GM12878 (cell line): Measurements from ENCODE around the gene SYNGAP1. TPM values are rescaled to one million over a fixed set of nuclear protein-coding genes. Genes with fewer than 3 reads are reported as not detected.

Experiments
- ATAC-seq: fragments of 200-7000 bp; cut with Tn5 transposase; 3 replicates; pipeline ENCODE4 v1.9.1; 2020; ENCODE audit warnings: mild to moderate bottlenecking, moderate library complexity
- BruUV-seq: library from RNA; stranded (reverse); fragments of 400-500 nt; replicated peaks from 2 replicates; lab custom pipeline; 2021; lab: Mats Ljungman, UMichigan
- CTCF ChIA-PET: fragments of 300-600 bp; sonication (Branson Sonifier 250); formaldehyde crosslinking; extraction: SDS; loops from one replicate; lab custom pipeline; 2021; ENCODE audit warnings: inconsistent platforms; lab: Yijun Ruan, JAX
- POLR2A ChIA-PET: fragments of 350-600 bp; formaldehyde crosslinking; extraction: SDS; loops from one replicate; lab custom pipeline; 2021; ENCODE audit warnings: inconsistent platforms; lab: Charles Lee
- RAD21 ChIA-PET: fragments of 300-600 bp; sonication (Branson Sonifier 250); formaldehyde crosslinking; loops from one replicate; lab custom pipeline; 2023; ENCODE audit warnings: antibody characterized with exemption; ENCODE audit not compliant: unreplicated experiment; lab: Charles Lee
- SMC1A ChIA-PET: fragments of 300-600 bp; sonication (Branson Sonifier 250); formaldehyde crosslinking; loops from one replicate; lab custom pipeline; 2023; ENCODE audit not compliant: unreplicated experiment, uncharacterized antibody; lab: Charles Lee
- DNase-seq: peaks from one replicate; pipeline ENCODE4 v3.0.0-alpha.2; 2011; ENCODE audit warnings: low read depth, low spot score
- FAIRE-seq: peaks from 3 replicates; lab custom pipeline; 2011; peaks lifted over from hg19 to GRCh38; lab: Jason Lieb, UNC
- H2AFZ ChIP-seq: 2 replicates; pipeline ENCODE4 v1.6.0; 2011; ENCODE audit warnings: low read depth, low read length, control low read depth; ENCODE audit not compliant: control insufficient read depth
- H3K27ac ChIP-seq: 2 replicates; pipeline ENCODE4 v1.5.1; 2011; ENCODE audit warnings: control low read depth; ENCODE audit not compliant: control insufficient read depth, insufficient read depth
- H3K27me3 ChIP-seq, 2 experiments: replicated peaks in 1 of 2; 2 replicates each; pipeline versions ENCODE4 v1.6.0 to v1.6.1; 2011; ENCODE audit warnings: low read length in 1 of 2; ENCODE audit not compliant: control insufficient read depth in 2 of 2, insufficient read depth in 2 of 2
- H3K36me3 ChIP-seq, 2 experiments: 2 replicates each; pipeline ENCODE4 v1.5.1; 2011; ENCODE audit warnings: low read length in 1 of 2; ENCODE audit not compliant: control insufficient read depth in 2 of 2, insufficient read depth in 2 of 2
- H3K4me1 ChIP-seq: 2 replicates; pipeline ENCODE4 v1.6.1; 2011; ENCODE audit warnings: mild to moderate bottlenecking, low read length, moderate library complexity, mixed read lengths; ENCODE audit not compliant: control insufficient read depth, insufficient read depth
- H3K4me2 ChIP-seq: 2 replicates; pipeline ENCODE4 v1.6.0; 2011; ENCODE audit warnings: control low read depth; ENCODE audit not compliant: control insufficient read depth, insufficient read depth
- H3K4me3 ChIP-seq: fragments of 200-600 bp; sonication (generic); 2 replicates; pipeline ENCODE4 v1.5.1; 2016
- H3K79me2 ChIP-seq: 2 replicates; pipeline ENCODE4 v1.6.0; 2011; ENCODE audit warnings: low read length; ENCODE audit not compliant: control insufficient read depth, insufficient read depth
- H3K9ac ChIP-seq: 2 replicates; pipeline ENCODE4 v1.8.0; 2011; ENCODE audit warnings: low read length, control low read depth, mixed read lengths; ENCODE audit not compliant: control insufficient read depth, insufficient read depth
- H3K9me3 ChIP-seq: replicated peaks from 3 replicates; pipeline ENCODE4 v1.5.1; 2011; ENCODE audit warnings: mild to moderate bottlenecking, low read length; ENCODE audit not compliant: control insufficient read depth, insufficient read depth
- H4K20me1 ChIP-seq: 2 replicates; pipeline ENCODE4 v1.6.0; 2011; ENCODE audit not compliant: control insufficient read depth, insufficient read depth
- CBX5 ChIP-seq: sonication (generic); IDR thresholded peaks from 2 replicates; pipeline ENCODE4 v1.6.1; 2016; ENCODE audit warnings: low read depth, moderate library complexity, mild to moderate bottlenecking, inconsistent platforms
- CHD2 ChIP-seq: IDR thresholded peaks from 2 replicates; pipeline ENCODE4 v1.6.1; 2011; ENCODE audit warnings: low read depth, low read length, improper control_type of control experiment, borderline replicate concordance
- ESRRA ChIP-seq: IDR thresholded peaks from 2 replicates; pipeline ENCODE4 v1.6.1; 2012; ENCODE audit warnings: mild to moderate bottlenecking, low read length, improper control_type of control experiment
- FOS ChIP-seq: IDR thresholded peaks from 3 replicates; pipeline ENCODE4 v1.6.1; 2011; ENCODE audit warnings: borderline replicate concordance; ENCODE audit not compliant: insufficient read length; ENCODE audit errors: extremely low read depth
- IKZF2 ChIP-seq, 2 experiments: fragments of 450-650 bp; IDR thresholded peaks; 2 replicates each; pipeline ENCODE4 v1.6.1; 2017; ENCODE audit warnings: mild to moderate bottlenecking in 2 of 2, moderate library complexity in 2 of 2
- JUNB ChIP-seq: IDR thresholded peaks from 2 replicates; pipeline ENCODE4 v1.6.1; 2016; ENCODE audit warnings: antibody characterized with exemption, mild to moderate bottlenecking
- MEF2B ChIP-seq: fragments of 450-650 bp; IDR thresholded peaks from 2 replicates; pipeline ENCODE4 v1.6.1; 2018; ENCODE audit warnings: mild to moderate bottlenecking, moderate library complexity; ENCODE audit not compliant: partially characterized antibody, poor library complexity, severe bottlenecking
- MXI1 ChIP-seq: fragments of 150-350 bp; IDR thresholded peaks from 2 replicates; pipeline ENCODE4 v1.6.1; 2011; ENCODE audit warnings: low read depth, mild to moderate bottlenecking, inconsistent platforms, low read length, improper control_type of control experiment
- MYB ChIP-seq: fragments of 150-350 bp; IDR thresholded peaks from 2 replicates; pipeline ENCODE4 v1.6.1; 2014; ENCODE audit warnings: mild to moderate bottlenecking, low read depth, low read length, borderline replicate concordance
- MYC ChIP-seq: IDR thresholded peaks from 2 replicates; pipeline ENCODE4 v1.6.1; 2011; ENCODE audit warnings: mild to moderate bottlenecking, low read length, moderate library complexity, inconsistent platforms; ENCODE audit not compliant: insufficient read depth, insufficient replicate concordance, insufficient read length, severe bottlenecking
- NFYA ChIP-seq: IDR thresholded peaks from 2 replicates; pipeline ENCODE4 v1.6.1; 2011; ENCODE audit warnings: low read depth, mild to moderate bottlenecking, low read length, improper control_type of control experiment, borderline replicate concordance
- RELA ChIP-seq: fragments of 450-650 bp; IDR thresholded peaks from 2 replicates; pipeline ENCODE4 v1.8.0; 2014; ENCODE audit warnings: borderline replicate concordance; ENCODE audit not compliant: partially characterized antibody
- SMARCA5 ChIP-seq: fragments of 450-650 bp; IDR thresholded peaks from 2 replicates; pipeline ENCODE4 v1.6.1; 2017; ENCODE audit warnings: mild to moderate bottlenecking
- SREBF1 ChIP-seq: IDR thresholded peaks from 2 replicates; pipeline ENCODE4 v1.6.1; 2012; ENCODE audit warnings: mild to moderate bottlenecking, low read length
- SREBF2 ChIP-seq: IDR thresholded peaks from 2 replicates; pipeline ENCODE4 v1.6.1; 2012; ENCODE audit warnings: mild to moderate bottlenecking, low read length
- TCF3 ChIP-seq: IDR thresholded peaks from 2 replicates; pipeline ENCODE4 v1.6.1; 2012; ENCODE audit warnings: low read depth, mild to moderate bottlenecking, low read length, borderline replicate concordance; ENCODE audit not compliant: insufficient read depth
- ZNF24 ChIP-seq: fragments of 450-650 bp; IDR thresholded peaks from 2 replicates; pipeline ENCODE4 v1.6.1; 2017; ENCODE audit warnings: antibody characterized with exemption, mild to moderate bottlenecking
- WGBS: methylation state at CpG from one replicate; pipeline ENCODE4 v1.1.6; 2016; ENCODE audit warnings: low lambda C conversion rate; ENCODE audit not compliant: insufficient replicate concordance, insufficient coverage; ENCODE audit errors: missing lambda C conversion rate; 5-methylcytosine and 5-hydroxymethylcytosine counted together
- in situ Hi-C: fragments of 300-500 bp; cut with MboI; formaldehyde crosslinking; loops from 9 replicates; pipeline ENCODE4 v1.14.3; 2018; ENCODE audit warnings: mixed read lengths
- intact Hi-C: fragments of 100-400 bp; cut with micrococcal nuclease; formaldehyde crosslinking; loops from one replicate; pipeline ENCODE4 v1.14.2; 2022; ENCODE audit not compliant: unreplicated experiment
- polyA plus RNA-seq, 11 experiments: library from polyadenylated mRNA; depleted of rRNA in 4 of 11; unstranded in 6 of 11; stranded (reverse) in 5 of 11; fragments of >200 nt; fragmentation: Nextera tagmentation in 4 of 11; fragmentation: Illumina TruSeq in 1 of 11; extraction: Ambion mirVana in 4 of 11; extraction: Trizol in 1 of 11; gene quantifications; 1 replicate in 1 of 11; 2 replicates in 10 of 11; pipeline versions ENCODE4 v1.2.1 to v1.2.3, GENCODE V29; 2011 to 2016; ENCODE audit warnings: inconsistent platforms in 2 of 11, missing spikeins in 2 of 11, low read depth in 1 of 11
- total RNA-seq, 4 experiments: library from RNA; depleted of rRNA in 3 of 4; stranded (reverse); fragments of >200 nt in 3 of 4; fragmentation: Illumina TruSeq in 1 of 4; extraction: Trizol in 1 of 4; gene quantifications; 2 replicates each; pipeline versions ENCODE4 v1.2.1 to v1.2.3, GENCODE V29; 2013 to 2021
- TF ChIP-seq, protein P1 (sequence below): fragments of 450-650 bp; formaldehyde crosslinking; IDR thresholded peaks from 2 replicates; pipeline ENCODE4 v1.4.0; 2022; ENCODE audit warnings: mild to moderate bottlenecking, moderate library complexity
- TF ChIP-seq, protein P2 (sequence below): fragments of 450-650 bp; IDR thresholded peaks from 2 replicates; pipeline ENCODE4 v1.6.1; 2017; ENCODE audit warnings: antibody characterized with exemption, mild to moderate bottlenecking, moderate library complexity

SYNGAP1 gene
- total and polyA plus RNA-seq, 10 of the 15 experiments (the other 5 are each of a cell fraction or from before 2014, with no cell fraction given): 0.05 to 9.2 (median 1.2) TPM

DNA sequence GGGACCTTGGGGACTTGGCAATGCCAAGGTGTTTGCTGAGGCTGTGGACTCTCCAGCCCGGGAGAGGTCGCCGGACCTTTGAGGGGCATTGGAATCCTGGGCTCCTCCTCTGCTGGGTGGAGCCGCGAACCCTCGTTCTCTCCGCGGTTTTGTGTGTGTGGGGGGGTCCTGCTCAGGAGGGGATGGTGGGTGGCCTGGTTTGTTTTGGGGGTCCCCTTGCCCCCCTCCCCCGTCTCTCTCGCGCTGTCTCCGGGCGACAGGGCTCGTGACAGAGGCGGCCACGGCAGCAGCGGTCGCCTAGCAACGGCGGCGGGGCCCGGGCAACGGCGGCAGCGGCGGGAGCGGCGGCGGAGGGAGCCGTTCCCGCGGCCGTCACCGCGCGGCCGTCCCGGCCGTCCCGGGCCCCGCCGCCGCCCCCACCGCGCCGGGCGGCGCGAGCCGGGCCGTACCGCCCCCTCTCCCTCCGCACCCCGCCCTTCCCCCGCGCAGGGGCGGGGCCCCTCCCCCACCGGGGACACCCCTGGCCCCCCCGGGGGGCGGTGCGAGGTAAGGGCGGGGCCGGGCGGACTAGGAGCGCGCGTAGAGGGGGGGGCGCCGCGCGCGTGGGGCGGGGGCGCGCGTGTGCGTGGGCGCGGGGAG, 7.8 kb downstream of the SYNGAP1 start:
- Histone ChIP-seq H3K27me3 (no peaks in the 10 kb centered on the region; a peak in 2 of 4 replicates), H3K79me2 (peaks cover 6% of the 10 kb centered on the region), H3K4me1 (peaks cover 54% of the 10 kb centered on the region), H3K27ac (no peak overlapping the region), H3K9me3 (no peaks in the 10 kb centered on the region), H2AFZ (no peak overlapping the region), H4K20me1 (no peaks in the 10 kb centered on the region), H3K36me3 (no peaks in the 10 kb centered on the region), H3K4me2 (peak overlapping the region; percentile 77), H3K9ac (no peak overlapping the region; the same call in 1 of the 2 replicates), H3K4me3 (peak overlapping the region; percentile 75)
- no peak for ATAC-seq
- intact Hi-C loops: loop anchor here (1.0 to 2.0 kb wide), 2 partner anchors 37 to 144 kb away; partner anchors contain the start of gene KIFC1
- ChIA-PET RAD21 (interaction anchor here (1.3 kb wide), 1 partner anchor 27 kb away, joined by 5 read pairs; the partner anchor contains the start of gene ZBTB9), CTCF (no interaction called here), SMC1A (no interaction called here), POLR2A (interaction anchor here (1.8 kb wide), 1 partner anchor 17 kb away, joined by 6 read pairs; the partner anchor contains the start of gene PHF1)
- no TSS peak for BruUV-seq
- DNase-seq: no peak
- no peak for FAIRE-seq
- WGBS: 0% methylated on average over 29 of the region's 79 CpGs
- in situ Hi-C loops: no loop called here
- TF ChIP-seq ZNF24 (no peak), SREBF1 (no peak), NFYA (no peak), ESRRA (no peak), MXI1 (peak; percentile 62), SMARCA5 (no peak), TCF3 (no peak), MEF2B (no peak), MYB (no peak), RELA (no peak), MYC (no peak), IKZF2 (IDR thresholded peaks at IDR 0.05) (no peak; a peak in 1 of 4 replicates), JUNB (no peak), CBX5 (no peak), FOS (no peak), CHD2 (0 out of 2 replicates have a peak, but pooled peaks have one; percentile 34), SREBF2 (no peak)
- TF ChIP-seq, protein P1, sequence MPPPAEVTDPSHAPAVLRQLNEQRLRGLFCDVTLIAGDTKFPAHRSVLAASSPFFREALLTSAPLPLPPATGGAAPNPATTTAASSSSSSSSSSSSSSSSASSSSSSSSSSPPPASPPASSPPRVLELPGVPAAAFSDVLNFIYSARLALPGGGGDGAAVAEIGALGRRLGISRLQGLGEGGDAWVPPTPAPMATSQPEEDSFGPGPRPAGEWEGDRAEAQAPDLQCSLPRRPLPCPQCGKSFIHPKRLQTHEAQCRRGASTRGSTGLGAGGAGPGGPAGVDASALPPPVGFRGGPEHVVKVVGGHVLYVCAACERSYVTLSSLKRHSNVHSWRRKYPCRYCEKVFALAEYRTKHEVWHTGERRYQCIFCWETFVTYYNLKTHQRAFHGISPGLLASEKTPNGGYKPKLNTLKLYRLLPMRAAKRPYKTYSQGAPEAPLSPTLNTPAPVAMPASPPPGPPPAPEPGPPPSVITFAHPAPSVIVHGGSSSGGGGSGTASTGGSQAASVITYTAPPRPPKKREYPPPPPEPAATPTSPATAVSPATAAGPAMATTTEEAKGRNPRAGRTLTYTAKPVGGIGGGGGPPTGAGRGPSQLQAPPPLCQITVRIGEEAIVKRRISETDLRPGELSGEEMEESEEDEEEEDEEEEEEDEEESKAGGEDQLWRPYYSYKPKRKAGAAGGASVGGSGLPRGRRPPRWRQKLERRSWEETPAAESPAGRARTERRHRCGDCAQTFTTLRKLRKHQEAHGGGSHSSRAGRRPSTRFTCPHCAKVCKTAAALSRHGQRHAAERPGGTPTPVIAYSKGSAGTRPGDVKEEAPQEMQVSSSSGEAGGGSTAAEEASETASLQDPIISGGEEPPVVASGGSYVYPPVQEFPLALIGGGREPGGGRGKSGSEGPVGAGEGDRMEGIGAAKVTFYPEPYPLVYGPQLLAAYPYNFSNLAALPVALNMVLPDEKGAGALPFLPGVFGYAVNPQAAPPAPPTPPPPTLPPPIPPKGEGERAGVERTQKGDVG (CRISPR knock-in tag): no peak
- TF ChIP-seq, protein P2, sequence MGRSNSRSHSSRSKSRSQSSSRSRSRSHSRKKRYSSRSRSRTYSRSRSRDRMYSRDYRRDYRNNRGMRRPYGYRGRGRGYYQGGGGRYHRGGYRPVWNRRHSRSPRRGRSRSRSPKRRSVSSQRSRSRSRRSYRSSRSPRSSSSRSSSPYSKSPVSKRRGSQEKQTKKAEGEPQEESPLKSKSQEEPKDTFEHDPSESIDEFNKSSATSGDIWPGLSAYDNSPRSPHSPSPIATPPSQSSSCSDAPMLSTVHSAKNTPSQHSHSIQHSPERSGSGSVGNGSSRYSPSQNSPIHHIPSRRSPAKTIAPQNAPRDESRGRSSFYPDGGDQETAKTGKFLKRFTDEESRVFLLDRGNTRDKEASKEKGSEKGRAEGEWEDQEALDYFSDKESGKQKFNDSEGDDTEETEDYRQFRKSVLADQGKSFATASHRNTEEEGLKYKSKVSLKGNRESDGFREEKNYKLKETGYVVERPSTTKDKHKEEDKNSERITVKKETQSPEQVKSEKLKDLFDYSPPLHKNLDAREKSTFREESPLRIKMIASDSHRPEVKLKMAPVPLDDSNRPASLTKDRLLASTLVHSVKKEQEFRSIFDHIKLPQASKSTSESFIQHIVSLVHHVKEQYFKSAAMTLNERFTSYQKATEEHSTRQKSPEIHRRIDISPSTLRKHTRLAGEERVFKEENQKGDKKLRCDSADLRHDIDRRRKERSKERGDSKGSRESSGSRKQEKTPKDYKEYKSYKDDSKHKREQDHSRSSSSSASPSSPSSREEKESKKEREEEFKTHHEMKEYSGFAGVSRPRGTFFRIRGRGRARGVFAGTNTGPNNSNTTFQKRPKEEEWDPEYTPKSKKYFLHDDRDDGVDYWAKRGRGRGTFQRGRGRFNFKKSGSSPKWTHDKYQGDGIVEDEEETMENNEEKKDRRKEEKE: no peak
